Kidney tubule cell (primary cell): ENCODE results near the gene ZNF37A.
"Not testable (repeated sequence)": the region's sequence is repeated elsewhere in the genome, so short reads cannot be mapped to it uniquely, and the experiment has no call there.

Source experiments
- DNase-seq: peaks from one replicate; pipeline ENCODE4 v3.0.0-alpha.2; 2018; ENCODE audit warnings: low spot score

Gene ZNF37A

DNA sequence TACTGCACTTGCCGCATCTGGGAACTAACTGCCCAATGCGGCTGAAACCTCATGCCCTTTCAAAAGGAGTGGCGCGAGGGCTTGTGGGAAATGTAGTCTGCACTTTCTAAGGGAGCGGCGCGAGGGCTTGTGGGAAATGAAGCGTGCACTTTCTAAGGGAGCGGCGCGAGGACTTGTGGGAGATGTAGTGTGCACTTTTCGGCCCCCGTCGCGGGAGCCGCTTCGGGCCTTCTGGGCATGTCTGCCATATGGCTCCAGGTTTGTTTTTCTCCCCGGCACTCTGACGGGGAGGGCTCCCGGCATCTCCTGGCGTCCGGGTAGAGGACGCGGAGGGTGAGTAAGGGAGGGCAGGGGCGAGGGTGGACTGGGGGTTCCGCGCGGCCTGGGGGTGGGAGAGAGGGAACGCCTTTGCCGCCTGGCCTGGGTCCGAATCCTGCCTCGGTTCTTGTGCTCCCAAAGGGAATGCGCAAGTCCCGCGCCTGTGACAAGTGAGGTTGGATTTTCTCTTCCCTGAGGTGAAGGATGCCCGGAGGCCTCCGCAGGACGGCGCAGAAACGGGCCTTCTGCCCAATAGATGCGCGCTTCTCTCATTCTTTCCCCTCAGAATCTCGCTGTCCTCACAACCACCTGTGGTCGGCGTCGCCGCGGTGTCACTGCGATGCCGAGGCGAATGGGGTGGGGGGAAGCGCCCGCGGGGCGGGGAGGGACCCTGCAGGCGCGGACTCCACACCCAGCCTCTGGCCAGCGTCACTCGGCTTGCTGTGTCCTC is at the start of gene ZNF37A:
TSS of gene ZNF37A (plus strand) at position 180 of the 769 bp plus-strand sequence. CDS start 2,281 bp downstream, outside the sequence.
- peak; percentile 96 for DNase-seq

- DNase-seq, result no peak
These were observed 49.0 kb upstream of the ZNF37A start for GRCh38 chr10:38045129-38045528.

- DNase-seq, result no peak
These were observed 46.5 kb upstream of the ZNF37A start for GRCh38 chr10:38047666-38048065.

DNA sequence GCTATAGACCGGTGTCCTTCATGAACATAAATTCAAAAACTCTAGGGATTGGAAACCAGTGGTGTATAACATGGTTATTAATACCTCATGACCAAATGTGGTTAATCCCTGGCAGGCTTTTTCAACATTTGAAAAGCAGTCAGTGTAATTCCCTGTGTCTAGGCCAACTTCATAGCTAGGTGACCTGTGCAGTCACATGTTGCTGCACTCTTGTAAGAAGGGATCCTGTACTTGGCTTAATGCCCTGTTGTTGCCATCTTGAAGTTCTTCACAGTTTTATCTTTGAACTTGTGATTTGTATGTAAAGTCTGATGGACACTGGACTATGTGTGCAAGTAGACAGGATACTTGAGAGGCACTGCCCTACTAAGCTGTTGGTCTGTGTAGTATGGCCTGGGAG is 43.9 kb upstream of the ZNF37A start:
- no peak for DNase-seq

GRCh38 chr10:38054361-38054797 is 39.8 kb upstream of the ZNF37A start:
- DNase-seq, result peak; percentile 50

DNA sequence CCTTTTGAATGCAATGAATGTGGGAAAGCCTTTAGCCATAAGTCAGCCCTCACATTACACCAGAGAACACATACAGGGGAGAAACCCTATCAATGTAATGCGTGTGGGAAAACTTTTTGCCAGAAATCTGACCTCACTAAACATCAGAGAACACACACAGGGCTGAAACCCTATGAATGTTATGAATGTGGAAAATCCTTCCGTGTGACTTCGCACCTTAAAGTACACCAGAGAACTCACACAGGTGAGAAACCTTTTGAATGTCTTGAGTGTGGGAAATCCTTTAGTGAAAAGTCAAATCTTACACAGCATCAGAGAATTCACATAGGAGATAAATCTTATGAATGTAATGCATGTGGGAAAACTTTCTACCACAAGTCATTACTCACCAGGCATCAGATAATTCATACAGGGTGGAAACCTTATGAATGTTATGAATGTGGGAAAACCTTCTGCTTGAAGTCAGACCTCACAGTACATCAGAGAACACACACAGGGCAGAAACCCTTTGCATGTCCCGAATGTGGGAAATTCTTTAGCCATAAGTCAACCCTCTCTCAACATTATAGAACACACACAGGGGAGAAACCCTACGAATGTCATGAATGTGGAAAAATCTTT is 38.8 kb upstream of the ZNF37A start:
- DNase-seq, result not testable (repeated sequence)

- DNase-seq, result peak; percentile 82
These were observed 24.5 kb upstream of the ZNF37A start for GRCh38 chr10:38069663-38070062.

- no peak for DNase-seq
These were observed 23.6 kb upstream of the ZNF37A start for GRCh38 chr10:38070501-38070900.

- no peak for DNase-seq
These were observed 21.6 kb upstream of the ZNF37A start for GRCh38 chr10:38072552-38072951.

DNA sequence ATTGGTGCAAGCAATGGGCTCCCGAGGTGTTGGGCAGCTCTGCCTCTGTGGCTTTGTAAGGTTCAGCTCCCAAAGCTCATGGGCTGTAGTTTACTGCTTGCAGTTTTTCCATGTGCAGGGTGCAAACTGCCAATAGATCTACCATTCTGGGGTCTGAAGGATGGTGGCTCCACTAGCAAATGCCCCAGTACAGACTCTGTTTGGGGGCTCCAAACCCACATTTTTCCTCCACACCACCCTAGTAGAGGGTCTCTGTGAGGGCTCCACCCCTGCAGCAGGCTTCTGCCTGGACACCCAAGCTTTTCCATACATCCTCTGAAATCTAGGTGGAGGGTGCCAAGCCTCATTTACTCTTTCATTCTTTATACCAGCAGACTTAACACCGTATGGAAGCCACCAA is 17.4 kb upstream of the ZNF37A start:
- no peak for DNase-seq

- DNase-seq, result not testable (repeated sequence)
These were observed 819 bp upstream of the ZNF37A start for GRCh38 chr10:38093318-38093717.

DNA sequence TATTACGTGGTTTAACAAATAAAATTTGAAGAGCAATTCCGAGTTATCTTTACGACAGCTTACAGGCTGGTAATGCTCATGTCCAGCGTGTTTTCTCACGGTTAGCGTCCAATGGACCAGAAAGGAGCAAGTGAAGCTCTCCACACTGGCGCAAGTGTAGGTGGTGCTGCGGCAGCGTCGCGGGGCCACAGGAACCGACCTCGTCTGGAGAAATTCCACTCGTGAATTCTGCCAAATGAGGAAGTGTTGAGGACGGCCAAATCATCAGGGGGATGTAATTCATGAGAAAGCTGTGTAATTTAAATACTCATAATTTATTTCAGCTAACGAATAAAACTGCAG is 350 bp upstream of the ZNF37A start:
- DNase-seq, result no peak

DNA sequence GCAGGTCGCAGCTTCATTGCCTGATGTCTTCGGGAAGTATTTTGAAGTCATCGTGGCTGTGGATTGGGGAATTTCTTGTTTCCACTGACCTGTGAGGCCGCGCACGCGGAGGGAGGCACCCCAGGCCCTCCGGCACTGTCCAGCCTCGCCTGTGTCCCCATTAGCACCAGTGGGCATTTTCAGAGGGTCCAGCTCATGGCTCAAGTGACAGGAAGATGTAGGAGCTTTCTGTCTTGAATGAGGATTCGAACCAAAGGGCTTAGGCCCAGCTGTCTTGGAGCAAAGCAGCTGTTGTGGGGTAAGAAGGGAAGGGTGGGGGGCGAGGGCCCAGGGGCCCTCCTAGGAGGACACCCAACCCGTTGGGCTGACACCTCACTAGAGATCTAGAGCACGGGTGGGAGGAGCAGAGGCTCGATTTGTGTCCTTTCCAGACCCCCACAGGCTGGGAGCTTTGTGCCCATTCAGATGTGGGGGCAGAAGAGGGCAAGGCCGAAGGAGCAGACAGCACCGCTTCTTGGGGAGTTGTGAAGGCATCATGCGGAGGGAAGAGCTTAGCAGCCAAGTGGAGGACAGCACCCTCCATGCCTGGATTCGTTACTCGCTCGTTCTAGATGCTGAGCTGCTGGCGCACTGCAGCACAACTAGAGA is 914 bp downstream of the ZNF37A start:
- DNase-seq, result no peak

- DNase-seq, result no peak
These were observed 8.7 kb downstream of the ZNF37A start for GRCh38 chr10:38102880-38103279.

GRCh38 chr10:38103756-38104155 is 9.6 kb downstream of the ZNF37A start:
- no peak for DNase-seq

DNA sequence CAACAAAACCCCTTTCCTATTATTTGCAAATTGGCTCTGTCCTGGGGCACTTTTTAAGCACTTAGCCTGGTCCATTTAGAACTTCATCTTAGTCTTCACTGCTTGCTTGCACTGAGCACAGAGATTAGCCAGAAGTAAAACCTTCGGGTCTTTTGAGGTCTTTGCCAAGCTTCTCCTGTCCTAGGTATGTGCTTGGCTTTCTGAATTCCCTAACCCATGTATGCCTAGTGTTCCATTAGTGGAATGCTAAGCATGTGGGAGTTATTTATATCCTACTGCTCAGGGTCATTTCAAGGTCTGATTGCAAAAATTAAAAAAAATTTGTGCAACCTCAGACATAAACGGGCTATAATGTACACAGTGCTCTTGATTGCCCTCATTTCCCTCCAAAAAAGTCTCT is 18.0 kb downstream of the ZNF37A start:
- DNase-seq, result no peak

DNA sequence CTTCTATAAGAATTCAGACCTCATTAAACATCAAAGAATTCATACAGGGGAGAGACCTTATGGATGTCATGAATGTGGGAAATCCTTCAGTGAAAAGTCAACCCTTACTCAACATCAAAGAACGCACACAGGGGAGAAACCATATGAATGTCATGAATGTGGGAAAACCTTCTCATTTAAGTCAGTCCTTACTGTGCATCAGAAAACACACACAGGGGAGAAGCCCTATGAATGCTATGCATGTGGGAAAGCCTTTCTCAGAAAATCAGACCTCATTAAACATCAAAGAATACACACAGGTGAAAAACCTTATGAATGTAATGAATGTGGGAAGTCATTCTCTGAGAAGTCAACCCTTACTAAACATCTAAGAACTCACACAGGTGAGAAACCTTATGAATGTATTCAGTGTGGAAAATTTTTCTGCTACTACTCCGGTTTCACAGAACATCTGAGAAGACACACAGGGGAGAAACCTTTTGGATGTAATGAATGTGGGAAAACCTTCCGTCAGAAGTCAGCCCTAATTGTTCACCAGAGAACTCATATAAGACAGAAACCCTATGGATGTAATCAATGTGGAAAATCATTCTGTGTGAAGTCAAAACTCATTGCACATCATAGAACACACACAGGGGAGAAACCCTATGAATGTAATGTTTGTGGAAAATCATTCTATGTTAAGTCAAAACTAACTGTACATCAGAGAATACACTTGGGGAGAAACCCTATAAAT is 24.1 kb downstream of the ZNF37A start:
- peak; percentile 2 for DNase-seq

DNA sequence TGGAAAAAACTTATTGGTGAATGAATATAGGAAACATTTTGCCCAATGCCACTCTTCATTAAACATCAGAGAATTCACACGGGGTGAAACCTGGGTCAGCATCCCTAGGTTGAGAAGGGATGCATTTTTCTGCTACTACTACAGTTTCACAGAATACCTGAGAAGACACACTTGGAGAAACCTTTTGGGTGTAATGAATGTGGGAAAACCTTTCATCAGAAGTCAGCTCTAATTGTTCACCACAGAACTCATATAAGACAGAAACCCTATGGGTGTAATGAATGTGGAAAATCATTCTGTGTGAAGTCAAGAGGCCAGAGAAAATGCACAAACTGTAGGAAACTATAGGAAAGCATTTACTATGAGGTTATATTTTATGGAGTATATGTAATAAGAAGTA is 24.9 kb downstream of the ZNF37A start:
- DNase-seq, result no peak

- DNase-seq, result peak; percentile 16
These were observed 33.7 kb downstream of the ZNF37A start for GRCh38 chr10:38127812-38128211.

DNA sequence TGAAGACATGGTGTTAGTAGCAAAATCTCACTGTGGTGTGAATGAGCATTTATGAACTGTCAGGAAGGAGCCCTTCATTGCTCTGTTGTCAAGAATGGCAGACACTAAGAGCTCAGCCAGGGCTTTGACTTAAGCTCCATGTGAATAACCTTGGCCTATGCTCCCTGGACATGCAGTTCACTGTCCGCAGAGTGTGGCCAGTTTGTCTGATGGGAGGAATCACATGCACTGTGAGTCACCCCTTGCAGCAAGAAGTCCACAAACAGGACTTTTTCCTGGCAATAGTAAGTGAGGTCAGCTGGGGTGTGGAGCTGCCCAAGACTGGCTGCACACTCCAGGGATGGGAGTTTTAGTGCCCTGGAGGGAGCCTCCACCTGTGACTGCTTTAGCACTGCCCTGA is 49.5 kb downstream of the ZNF37A start:
- DNase-seq, result peak; percentile 34

- peak; percentile 17 for DNase-seq
These were observed 52.6 kb downstream of the ZNF37A start for GRCh38 chr10:38146579-38147333.

DNA sequence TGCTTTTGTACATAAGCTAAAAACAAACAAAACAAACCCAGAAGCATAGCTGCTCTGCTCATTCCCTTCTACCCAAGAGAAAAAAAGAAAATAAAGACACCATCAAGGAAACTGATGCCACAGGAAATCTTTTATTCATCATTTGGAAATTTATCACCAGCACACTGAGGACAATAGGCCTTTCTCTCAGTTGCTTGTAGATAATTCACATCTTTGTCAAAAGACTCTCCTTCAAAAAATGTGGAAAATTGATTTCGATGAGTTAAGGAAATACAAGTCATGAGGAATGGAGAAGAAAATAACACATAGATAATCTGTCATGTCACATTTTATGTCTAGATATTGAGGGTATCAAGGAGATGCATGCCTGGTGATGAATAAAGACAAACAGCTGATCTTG is 53.5 kb downstream of the ZNF37A start:
- no peak for DNase-seq
